ENCODE data around the gene DNAJC19. TPM values are rescaled to one million over a fixed set of nuclear protein-coding genes. Genes with fewer than 3 reads are reported as not detected.

Gene DNAJC19
- total and polyA plus RNA-seq, 2 donors = 43.0 to 57.4 TPM

DNA sequence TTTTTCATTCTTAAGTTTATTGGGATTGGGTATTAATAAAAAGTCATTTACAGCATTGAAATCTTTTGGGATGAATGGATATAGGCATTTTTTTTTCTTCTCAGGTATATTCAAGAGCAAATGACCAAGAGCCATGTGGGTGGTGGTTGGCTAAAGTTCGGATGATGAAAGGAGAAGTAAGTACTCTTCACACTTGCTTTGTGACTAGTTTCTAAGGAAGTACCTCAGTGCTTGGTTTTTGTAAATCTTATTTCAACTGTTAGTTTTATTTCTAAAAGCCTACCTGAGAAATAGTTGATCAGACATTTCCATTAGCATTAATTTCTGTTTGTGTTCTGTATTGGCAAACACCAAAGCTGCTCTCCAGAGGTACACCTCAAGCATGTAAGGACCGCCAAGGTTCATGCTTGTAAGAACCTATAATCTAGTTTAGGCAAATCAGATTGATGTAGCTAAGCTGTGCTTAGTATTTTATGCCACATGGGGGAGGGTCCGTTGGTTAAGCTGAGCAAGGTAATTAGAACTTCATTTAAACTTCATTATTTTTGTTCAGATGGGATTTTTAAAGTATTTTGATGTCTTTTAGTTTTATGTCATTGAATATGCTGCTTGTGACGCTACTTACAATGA, 41.7 kb downstream of the DNAJC19 start:
- Histone ChIP-seq H3K4me1 (ENCODE audit: control insufficient read depth in 2 of 2, insufficient read depth in 2 of 2, low read length in 2 of 2) (no peaks in the 10 kb centered on the region), H3K9me3 (ENCODE audit: control insufficient read depth in 2 of 2, insufficient read depth in 1 of 2, low read length in 1 of 2) (no peaks in the 10 kb centered on the region), H3K36me3 (ENCODE audit: control insufficient read depth in 2 of 2, insufficient read depth in 2 of 2, low read length in 1 of 2) (peaks cover 19 to 79% of the 10 kb centered on the region in 2 donors), H3K27ac (ENCODE audit: low read depth in 1 of 2, low read length in 1 of 2) (no peak overlapping the region), H3K27me3 (ENCODE audit: control insufficient read depth in 2 of 2, insufficient read depth in 1 of 2, low read length in 1 of 2) (no peaks in the 10 kb centered on the region), H3K4me3 (ENCODE audit: low read length in 2 of 2) (no peak overlapping the region)
- 99% methylated on average over 4 of the region's 4 CpGs for WGBS
- DNase-seq (ENCODE audit: low read depth in 6 of 9, low spot score in 9 of 9) = no peak

- Histone ChIP-seq H3K4me3 (ENCODE audit: low read length in 2 of 2) (no peak overlapping the region), H3K27ac (ENCODE audit: low read depth in 1 of 2, low read length in 1 of 2) (no peak overlapping the region), H3K27me3 (ENCODE audit: control insufficient read depth in 2 of 2, insufficient read depth in 1 of 2, low read length in 1 of 2) (no peaks in the 10 kb centered on the region), H3K9me3 (ENCODE audit: control insufficient read depth in 2 of 2, insufficient read depth in 1 of 2, low read length in 1 of 2) (no peaks in the 10 kb centered on the region), H3K36me3 (ENCODE audit: control insufficient read depth in 2 of 2, insufficient read depth in 2 of 2, low read length in 1 of 2) (peaks cover 19 to 51% of the 10 kb centered on the region in 2 donors), H3K4me1 (ENCODE audit: control insufficient read depth in 2 of 2, insufficient read depth in 2 of 2, low read length in 2 of 2) (no peaks in the 10 kb centered on the region)
- 98% methylated on average over 5 of the region's 5 CpGs for WGBS
- DNase-seq (ENCODE audit: low read depth in 6 of 9, low spot score in 9 of 9) = no peak
Measured at GRCh38 chr3:180940826-180941225, 48.7 kb downstream of the DNAJC19 start.

DNA sequence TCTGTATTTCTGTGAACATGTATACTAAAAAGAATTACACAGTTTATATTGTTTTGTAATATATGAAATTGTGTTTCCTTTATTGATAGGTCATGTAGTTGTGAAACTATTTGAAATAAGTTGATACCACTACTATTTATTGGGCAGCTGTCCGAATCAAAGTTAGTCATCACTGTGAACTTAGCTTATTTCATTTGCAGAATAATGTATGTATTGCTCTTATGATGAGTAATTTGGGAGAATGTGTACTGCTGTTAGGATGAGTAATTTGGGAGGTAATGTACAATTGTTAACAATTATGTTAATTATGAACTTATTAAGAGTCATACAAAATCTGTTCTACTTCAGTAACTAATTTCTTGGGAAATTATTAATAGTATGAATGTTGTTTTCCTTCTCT, 54.9 kb downstream of the DNAJC19 start:
- H3K36me3 ChIP-seq (ENCODE audit: control insufficient read depth in 2 of 2, insufficient read depth in 2 of 2, low read length in 1 of 2) = peaks cover 16 to 36% of the 10 kb centered on the region in 2 donors
- H3K4me1 ChIP-seq (ENCODE audit: control insufficient read depth in 2 of 2, insufficient read depth in 2 of 2, low read length in 2 of 2) = no peaks in the 10 kb centered on the region
- H3K27ac ChIP-seq (ENCODE audit: low read depth in 1 of 2, low read length in 1 of 2) = no peak overlapping the region
- DNase-seq (ENCODE audit: low read depth in 6 of 9, low spot score in 9 of 9) = no peak
- 96% methylated on average over 1 of the region's 1 CpG for WGBS
- no peaks in the 10 kb centered on the region for H3K9me3 ChIP-seq (ENCODE audit: control insufficient read depth in 2 of 2, insufficient read depth in 1 of 2, low read length in 1 of 2)
- H3K27me3 ChIP-seq (ENCODE audit: control insufficient read depth in 2 of 2, insufficient read depth in 1 of 2, low read length in 1 of 2) = no peaks in the 10 kb centered on the region
- no peak overlapping the region for H3K4me3 ChIP-seq (ENCODE audit: low read length in 2 of 2)

Other genes starting within 250 kb of the DNAJC19 start
- gene FXR1, start 77.1 kb downstream of the DNAJC19 start, total RNA-seq = 156 TPM
- gene FXR1, start 77.1 kb downstream of the DNAJC19 start, polyA plus RNA-seq = 105 TPM